ENCODE measurements around the gene CARM1.
"Not testable (repeated sequence)": the region's sequence is repeated elsewhere in the genome, so short reads cannot be mapped to it uniquely, and the experiment has no call there.

CARM1 gene

DNA sequence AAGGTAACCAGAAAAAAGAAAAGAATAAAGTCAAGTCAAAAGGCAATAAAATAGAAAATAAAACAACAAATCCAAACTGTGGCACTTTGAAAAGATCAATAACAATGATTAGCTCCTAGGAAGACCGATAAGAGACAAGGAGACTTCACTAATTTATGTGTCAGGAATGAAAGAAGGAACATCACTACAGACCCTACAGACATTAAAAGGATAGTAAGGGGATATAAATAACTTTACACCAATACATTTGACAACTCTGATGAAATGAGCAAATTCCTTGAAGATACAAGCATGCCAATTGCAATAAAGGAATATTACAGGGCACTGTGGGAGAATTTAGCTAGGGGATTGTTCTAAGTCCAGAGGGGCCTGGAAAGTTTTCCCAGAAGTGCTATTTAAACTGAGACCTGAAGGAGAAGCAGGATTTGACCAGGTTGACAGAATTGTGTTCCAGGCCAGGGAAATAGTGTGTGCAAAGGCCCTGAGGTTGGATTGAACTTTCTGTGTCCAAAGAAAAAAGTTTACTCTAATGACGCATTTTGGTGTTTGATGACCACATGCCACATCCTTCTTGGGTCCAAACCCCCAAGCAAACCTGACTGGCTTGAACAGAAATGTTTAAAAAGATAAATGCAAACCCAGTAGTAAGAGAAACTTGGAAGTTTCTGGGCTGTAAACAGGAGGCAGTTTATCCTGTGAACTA lies 24.7 kb upstream of the CARM1 start:
- DNase-seq (ENCODE audit: low spot score), result no peak

DNA sequence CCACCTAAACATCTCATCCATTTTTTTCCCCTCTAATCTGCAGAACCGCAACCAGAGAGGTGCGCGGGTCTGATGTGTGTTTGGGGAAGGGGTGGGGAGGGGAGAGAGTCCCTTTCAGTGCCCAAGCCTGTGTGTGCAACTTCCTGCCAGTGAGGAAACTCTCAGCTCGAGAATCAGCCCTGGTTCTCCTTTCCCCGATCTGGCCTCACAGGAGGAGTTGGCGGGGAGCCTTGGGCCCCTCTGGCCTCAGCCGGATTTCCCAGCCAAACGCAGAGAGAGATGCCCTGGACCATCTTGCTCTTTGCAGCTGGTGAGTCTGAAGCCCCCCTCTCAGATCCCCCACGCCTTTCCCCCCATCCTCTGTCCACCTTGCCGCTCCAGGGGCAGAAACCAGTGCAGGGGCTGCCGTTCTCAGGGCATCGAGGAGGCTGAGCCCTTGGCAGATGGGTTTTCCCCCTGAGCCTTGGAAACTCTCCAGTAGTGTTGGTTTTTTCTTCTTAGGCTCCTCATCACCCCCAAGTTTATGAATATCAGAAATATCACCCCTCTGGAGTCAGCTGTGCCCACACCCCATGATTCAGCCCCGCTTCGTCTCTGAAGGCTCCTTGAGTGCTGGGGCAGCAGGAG lies 23.0 kb upstream of the CARM1 start, which contains the start of gene C19orf38:
TSS of gene C19orf38 (plus strand) at position 186 of the 627 bp plus-strand sequence. CDS start at position 280, 94 bp downstream.
- DNase-seq (ENCODE audit: low spot score), result no peak

DNA sequence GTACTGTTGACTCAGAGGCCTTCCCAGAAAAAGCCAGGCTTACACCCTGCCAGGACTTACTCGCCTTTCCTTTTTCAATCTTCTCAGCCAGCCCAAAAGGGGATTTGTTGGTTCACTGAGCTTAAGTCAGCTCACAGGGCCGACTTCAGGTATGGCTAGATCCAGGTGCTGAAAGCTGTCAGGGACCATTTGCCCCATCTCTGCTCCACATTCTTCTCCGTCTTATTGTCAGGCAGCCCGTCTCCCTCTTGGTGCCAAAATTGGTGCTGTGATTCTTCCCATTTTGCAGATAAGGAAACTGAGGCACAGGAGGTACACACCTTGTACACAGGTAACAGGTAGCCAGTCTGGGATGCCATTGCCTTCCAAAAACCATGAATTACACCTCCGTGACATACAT lies 20.7 kb upstream of the CARM1 start:
- DNase-seq (ENCODE audit: low spot score), result no peak

DNA sequence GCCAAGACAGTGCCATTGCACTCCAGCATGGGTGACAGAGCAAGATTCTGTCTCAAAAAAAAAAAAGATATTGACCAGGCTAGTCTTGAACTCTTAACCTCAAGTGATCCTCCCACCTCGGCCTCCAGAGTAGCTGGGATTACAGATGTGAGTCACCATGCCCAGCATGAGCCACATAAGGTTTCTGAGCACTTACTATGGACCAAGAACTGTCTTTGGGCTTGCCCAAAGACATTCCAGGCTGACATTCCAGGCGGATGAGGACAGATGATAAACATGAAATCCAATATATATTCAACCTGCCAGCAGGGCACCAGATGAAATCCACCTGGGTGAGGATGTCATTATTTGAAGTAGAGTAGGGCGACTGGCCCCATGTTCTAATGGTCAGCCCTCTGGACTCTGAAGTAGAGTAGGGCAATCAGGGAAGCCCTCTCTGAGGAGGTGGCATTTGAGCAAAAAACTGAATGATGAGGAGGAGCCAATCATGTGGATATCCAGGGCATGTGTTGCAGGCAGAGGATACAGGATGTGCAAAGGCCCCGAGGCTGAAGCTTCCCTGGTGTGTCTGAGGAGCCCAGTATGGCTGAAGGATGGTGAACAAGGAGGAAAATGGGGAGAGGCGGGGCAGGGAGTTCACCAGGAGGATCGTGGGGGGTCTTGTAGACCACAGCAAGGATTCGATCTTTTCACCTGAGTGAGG lies 19.1 kb upstream of the CARM1 start:
- DNase-seq (ENCODE audit: low spot score), result no peak

DNA sequence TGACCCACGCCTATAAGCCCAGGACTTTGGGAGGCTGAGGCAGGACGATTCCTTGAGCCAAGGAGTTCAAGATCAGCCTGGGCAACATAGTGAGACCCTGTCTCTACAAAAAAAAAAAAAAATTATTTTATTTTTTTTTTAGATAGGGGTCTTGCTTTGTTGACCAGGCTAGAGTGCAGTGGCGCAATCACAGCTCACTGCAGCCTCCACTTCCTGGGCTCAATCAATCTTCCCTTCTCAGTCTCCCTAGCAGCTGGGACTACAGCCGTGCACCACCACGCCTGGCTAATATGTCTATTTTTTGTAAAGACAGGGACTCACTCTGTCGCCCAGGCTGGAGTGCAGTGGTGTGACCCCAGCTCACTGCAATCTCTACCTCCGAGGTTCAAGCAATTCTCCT lies 18.4 kb upstream of the CARM1 start:
- DNase-seq (ENCODE audit: low spot score), result no peak

DNA sequence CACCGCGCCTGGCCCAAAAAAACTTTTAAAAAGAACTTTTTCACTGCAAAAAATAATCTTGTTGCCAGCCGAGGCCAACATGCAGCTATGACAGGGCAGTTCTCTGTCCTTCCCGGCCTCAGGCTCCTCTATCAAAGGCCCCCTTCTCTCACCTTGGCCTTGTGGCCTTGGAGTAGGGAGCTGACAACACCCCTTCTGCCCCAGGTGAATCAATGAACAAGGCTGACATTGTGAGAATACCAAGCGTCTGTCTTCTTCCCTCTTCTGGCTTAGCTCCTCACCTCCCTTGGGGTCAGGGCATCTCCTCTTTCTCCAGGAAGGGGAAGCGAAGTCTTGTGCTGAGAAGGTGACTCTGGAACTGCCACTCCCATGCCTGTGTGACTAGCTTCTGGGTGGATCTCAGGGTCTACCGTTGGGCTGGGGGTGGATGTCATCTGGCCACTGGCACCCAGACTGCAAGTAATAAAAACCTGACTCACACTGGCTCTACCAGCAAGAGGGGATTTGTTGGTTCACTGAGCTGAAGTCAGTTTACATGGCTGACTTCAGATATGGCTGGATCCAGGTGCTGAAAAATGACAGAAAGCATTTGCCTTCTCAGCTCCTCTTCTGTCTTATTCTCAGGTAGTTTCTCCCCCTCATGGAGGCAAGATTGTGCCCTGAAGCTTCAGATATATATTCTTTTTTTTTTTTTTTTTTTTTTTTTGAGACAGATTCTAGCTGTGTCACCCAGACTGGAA lies 16.8 kb upstream of the CARM1 start:
- DNase-seq (ENCODE audit: low spot score), result no peak

DNA sequence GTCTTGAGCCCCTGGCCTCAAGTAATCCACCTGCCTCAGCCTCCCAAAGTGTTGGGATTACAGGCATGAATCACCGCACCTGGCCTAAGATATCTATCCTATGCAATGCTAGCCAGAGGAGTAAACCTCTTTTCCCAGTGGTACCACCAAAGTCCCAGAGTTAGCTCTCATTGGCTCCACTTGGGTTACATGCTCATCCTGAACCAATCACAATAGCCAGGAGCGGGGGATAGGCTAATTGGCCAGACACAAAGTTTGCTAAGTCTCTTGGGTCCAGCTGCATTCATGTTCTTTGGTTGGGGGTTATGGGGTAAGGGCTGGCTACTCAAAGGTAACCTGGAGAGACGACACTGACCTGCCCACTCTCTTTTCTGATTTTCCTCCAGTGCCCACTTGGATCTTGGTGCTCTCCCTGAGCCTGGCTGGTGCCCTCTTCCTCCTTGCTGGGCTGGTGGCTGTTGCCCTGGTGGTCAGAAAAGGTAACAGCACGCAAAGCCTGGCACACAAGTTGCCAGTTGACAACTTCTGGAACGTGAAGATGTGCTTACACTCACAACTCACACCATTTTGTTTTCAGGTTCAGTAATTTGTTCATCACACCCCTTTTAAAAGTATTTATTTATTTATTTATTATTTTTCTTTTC lies 15.4 kb upstream of the CARM1 start:
- no peak for DNase-seq (ENCODE audit: low spot score)

DNA sequence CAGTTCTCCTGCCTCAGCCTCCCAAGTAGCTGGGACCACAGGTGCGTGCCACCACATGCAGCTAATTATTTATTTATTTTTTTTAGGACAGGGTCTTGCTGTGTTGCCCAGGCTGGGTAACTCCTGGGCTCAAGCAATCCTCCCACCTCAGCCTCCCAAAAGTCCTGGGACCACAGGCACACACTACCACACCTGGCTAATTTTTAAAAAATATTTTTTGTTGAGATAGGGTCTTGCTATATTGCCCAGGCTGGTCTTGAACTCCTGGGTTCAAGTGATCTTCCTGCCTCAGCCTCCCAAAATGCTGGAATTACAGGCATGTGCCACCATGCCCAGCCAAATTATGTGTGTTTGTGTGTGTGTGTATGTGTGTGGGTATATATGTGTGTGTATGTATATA lies 14.5 kb upstream of the CARM1 start:
- not testable (repeated sequence) for DNase-seq (ENCODE audit: low spot score)

DNA sequence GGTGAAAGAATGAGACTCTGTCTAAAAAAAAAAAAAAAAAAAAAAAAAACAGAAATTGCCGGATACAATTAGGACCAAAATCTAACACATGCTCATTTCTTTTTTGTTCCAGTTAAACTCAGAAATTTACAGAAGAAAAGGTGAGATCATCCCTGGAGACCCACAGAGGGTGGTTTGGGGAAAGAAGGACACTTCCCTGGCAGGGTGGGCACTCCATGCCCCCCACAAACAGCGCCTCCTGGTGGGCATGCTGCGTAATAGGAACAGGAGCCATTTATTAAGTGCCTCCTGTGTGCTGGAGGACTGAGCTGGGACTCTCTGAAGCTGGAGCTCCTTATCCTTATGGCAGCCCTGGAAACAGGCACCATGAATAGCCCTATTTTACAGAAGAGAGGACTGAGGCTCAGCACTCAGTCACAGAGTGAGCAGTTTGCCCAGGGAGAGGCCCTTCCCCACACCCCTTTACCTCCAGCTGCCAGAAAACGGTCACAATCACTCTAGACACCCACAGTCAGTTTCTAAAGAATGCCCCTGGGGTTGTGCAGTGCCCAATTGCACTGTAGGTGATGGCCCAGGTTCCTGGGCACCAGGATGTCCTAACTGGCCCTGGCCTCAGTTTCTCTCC lies 13.0 kb upstream of the CARM1 start:
- DNase-seq (ENCODE audit: low spot score), result no peak

DNA sequence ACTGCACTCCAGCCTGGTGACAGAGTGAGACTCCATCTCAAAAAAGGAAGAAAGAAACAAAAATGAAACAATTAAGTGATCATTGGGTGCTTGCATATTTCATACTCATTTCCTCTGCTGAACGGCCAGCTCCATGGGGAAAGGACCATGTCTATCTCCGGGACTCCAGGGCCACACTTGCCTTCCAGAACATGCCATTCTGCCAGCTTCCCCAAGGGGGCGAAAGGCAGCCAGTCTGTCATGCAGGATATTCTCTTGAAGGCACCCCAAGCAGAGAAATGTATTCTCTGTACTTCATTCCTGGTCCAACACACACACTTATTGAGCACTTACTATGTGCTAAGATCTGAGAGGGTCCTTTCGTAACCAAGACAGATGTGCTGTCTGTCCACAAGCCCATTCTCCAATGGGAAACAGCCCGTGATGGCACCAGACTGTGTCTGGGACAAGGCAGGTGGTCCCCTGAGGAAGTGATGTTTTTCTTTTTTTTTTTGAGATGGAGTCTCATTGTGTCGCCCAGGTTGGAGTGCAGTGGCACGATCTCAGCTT lies 10.2 kb upstream of the CARM1 start:
- DNase-seq (ENCODE audit: low spot score), result peak; percentile 37

DNA sequence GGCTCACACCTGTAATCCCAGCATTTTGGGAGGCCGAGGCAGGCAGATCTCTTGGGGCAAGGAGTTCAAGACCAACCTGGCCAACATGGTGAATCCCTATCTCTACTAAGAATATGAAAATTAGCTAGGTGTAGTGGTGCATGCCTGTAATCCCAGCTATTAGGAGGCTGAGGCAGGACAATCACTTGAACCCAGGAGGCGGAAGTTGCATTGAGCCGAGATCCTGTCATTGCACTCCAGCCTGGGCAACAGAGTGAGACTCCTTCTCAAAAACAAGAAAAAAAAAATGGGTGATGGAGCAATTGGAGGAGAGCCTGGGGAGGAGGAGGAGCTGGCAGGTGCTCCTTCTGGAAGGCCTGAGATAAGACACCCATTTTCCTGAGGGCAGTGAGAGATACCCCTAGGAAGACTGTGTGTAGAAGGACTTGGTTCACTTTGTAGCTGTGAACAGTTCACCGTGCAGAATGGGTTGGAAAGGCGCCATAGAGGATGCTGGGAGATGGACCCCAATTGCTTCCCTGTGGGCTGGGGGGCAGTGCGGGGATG lies 8.7 kb upstream of the CARM1 start:
- DNase-seq (ENCODE audit: low spot score), result no peak

DNA sequence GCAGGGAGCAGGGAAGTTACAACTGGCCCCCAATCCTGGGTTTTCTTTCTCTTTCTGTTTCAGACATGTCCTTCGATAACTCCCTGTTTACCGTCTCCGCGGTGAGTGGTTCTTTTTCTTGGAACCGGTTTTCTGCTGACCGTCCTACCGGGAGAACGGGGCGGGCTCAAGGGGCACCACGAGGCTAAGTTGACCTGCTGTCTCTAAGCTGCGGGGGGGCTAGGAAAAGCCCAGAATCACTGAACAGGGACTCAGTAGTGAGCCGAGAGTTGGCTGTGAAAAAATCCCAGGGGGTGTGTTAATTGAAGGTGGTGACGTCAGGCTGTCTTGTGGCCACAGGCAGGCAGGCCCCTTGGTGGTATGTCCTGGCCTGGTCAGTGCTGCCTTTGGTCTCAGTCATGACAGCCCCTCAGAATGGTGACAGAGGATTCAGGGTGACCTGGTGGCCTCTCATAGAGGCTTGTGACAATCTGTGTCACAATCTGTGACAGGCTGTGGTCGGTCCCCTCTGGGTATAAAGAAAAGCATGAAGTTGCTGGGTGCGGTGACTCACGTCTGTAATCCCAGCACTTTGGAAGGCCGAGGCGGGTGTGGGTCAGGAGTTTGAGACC lies 8.1 kb upstream of the CARM1 start:
- DNase-seq (ENCODE audit: low spot score), result no peak

DNA sequence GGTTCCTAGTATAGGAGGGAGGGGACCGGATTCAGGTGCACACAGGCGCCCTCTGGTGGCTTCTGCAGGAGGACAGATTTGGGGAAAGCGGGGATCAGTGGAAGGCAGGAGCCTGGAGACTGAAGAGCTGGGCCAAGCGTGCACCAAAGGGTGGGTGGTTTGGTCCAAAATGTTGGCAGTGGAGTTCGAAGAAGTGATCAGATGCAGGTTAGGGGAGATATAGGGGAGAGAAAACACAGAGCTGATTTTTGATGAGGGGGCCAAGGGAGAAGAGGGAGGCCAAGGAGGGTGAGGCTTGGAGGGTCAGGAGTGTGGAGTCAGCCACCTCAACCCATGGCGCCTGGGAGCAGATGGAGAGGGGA lies 6.8 kb upstream of the CARM1 start:
- peak; percentile 88 for DNase-seq (ENCODE audit: low spot score)

DNA sequence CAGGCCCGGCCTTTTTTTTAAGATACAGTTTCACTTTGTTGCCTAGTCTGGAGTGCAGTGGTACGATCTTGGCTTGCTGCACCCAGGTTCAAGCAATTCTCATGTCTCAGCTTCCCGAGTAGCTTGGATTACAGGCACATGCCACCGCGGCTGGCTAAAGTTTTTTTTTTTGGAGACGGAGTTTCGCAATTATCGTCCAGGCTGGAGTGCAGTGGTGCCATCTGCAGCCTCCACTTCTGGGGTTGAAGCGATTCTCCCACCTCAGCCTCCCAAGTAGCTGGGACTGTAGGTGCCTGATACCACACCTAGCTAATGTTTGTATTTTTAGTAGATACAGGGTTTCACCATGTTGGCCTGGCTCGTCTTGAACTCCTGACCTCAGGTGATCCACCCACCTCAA lies 4.9 kb upstream of the CARM1 start:
- no peak for DNase-seq (ENCODE audit: low spot score)

DNA sequence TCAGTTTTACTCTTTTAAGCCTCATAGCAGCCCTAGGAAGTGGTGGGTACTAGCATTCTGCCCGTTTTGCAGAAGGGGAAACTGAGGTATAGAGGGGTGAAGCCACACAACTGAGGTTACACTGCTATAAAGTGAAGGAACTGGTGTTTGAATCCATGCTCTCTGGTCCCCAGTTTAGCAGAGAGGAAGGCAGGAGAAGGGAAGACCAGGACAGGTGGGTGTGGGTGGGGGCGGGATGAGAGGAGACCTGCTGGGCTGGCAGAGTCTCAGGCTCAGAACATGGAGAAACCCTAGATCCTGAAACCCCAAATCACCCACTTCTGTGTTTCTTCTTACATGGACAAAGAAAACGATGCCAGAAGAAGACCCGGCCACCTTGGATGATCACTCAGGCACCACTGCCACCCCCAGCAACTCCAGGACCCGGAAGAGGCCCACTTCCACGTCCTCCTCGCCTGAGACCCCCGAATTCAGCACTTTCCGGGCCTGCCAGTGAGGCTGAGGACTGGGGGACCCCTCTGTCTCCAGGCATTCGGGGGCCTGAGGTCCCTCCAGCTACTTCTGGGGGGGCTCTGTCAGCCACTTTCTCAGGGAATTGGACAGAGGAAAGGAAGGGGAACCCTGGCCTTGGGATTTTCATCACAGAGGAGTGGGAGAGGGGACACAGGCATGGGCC lies 2.3 kb upstream of the CARM1 start:
- DNase-seq (ENCODE audit: low spot score), result no peak

DNA sequence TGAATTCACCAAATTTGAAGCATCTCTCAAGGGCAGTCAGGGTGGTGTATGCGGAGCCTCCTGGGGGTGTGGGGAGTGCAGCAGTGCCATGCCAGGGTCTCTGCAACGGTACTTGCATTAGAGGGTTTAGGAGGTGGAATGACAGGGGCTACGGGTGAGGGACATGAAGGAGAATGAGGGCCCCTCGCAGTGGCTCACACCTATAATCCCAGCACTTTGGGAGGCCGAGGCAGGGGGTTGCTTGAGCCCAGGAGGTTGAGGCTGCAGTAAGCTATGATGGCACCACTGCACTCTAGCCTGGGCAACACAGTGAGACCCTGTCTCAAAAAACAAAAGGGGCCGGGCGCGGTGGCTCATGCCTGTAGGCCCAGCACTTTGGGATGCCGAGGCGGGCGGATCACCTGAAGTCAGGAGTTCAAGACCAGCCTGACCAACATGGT lies 1.5 kb upstream of the CARM1 start:
- not testable (repeated sequence) for DNase-seq (ENCODE audit: low spot score)

DNA sequence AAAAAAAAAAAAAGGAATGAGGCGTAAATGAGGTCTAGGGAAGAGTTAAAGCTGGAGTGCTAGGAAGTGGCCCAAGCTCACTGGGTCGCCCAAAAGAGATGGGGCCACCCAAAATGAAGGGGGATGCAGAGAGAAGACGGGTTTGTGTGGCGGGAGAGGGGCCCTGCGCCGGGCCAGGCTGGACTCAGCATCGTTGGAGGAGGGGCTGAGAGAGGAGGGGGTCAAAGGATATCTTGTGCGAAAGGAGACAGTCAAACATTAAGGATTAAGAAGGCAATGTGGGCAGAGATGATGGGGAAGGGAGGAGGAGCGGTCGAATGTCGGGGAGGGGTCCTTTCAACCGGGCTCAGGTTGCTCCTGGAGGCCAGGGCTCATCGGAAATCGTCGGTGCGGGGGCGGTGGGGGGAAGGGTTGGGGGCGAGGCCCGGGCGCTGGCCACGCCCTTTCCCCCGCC lies 825 bp upstream of the CARM1 start:
- DNase-seq (ENCODE audit: low spot score), result no peak

DNA sequence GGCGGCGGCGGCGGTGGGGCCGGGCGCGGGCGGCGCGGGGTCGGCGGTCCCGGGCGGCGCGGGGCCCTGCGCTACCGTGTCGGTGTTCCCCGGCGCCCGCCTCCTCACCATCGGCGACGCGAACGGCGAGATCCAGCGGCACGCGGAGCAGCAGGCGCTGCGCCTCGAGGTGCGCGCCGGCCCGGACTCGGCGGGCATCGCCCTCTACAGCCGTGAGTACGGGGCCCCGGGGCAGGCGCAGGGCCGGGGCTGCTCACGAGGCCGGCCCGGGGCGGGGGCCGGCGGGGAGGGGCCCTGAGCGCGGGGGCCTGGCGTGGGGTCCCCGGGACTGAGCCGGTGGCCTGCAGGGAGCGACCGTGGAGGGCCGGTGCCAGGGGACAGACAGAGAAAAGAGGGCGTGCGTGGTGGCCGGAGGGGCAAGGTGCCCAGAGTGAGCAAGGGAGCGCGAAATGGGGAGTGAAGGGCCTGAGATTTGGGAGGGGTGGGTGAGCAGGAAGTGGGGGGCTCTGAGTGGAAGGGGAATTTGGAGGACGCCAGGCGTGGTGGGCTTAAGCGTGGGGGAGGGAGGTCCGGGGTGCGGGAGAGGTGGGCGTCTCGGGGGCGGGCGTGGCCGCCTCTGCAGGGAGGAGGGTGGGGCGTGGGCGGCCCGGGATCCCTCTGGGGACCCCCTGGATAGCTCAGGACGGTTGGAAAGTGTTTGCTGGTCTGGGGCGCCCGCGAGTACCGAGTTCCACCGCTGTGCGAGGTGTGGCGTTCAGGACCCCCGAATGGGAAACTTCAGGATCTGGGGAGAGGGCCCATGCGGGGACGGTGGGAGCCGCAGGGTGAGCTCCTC lies 575 bp downstream of the CARM1 start:
- DNase-seq (ENCODE audit: low spot score), result no peak

DNA sequence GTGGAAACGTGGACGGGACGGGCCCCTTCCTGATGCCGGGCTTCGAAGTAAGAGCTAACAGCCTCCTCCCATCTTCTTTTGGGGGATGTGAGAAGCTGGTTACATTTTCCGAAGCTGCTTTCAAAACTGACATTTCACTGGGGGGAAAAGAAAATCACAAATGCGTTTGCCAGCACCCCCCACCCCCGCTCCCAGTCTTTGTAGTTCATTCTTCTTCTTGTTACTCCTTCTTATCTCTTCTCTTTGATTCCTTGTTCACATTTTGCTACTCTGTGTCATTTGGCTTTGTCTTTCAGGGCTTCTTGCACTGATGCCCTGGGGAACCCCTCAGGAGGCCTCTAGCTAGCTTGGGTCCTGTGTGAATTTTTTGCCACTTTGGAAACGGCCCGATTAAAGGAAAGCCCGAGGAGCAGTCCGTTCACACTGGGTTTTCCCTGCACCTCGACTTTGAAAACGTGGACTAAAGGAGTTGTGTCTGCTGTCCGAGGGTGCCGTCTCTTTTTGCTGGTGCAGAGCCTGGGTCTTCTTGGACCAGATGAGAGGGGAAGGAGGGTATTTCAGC lies 1.3 kb downstream of the CARM1 start:
- DNase-seq (ENCODE audit: low spot score), result no peak

Measured in HuH-7 (cell line).